HUES64 (cell line): ENCODE results near the gene TCERG1L.

ENCODE experiments used
- H3K27ac ChIP-seq: 2 replicates; pipeline ENCODE4 v1.7.0; 2013; ENCODE audit warnings: low read depth, low read length, inconsistent platforms
- H3K27me3 ChIP-seq: 2 replicates; pipeline ENCODE4 v1.6.1; 2013; ENCODE audit warnings: mild to moderate bottlenecking, low read length; ENCODE audit not compliant: insufficient read depth
- H3K36me3 ChIP-seq: 2 replicates; pipeline ENCODE4 v1.6.1; 2013; ENCODE audit warnings: mild to moderate bottlenecking, low read length; ENCODE audit not compliant: insufficient read depth
- H3K4me1 ChIP-seq: 2 replicates; pipeline ENCODE4 v1.6.1; 2013; ENCODE audit warnings: mild to moderate bottlenecking, low read length, moderate library complexity; ENCODE audit not compliant: insufficient read depth
- H3K4me3 ChIP-seq: 2 replicates; pipeline ENCODE4 v1.5.1; 2013; ENCODE audit warnings: mild to moderate bottlenecking, low read length, moderate library complexity
- H3K9ac ChIP-seq: 2 replicates; pipeline ENCODE4 v1.6.1; 2013; ENCODE audit warnings: mild to moderate bottlenecking, low read depth, low read length
- H3K9me3 ChIP-seq: 2 replicates; pipeline ENCODE4 v1.6.1; 2013; ENCODE audit warnings: low read depth, low read length; ENCODE audit not compliant: insufficient read depth
- WGBS: fragments of 150-250, 120-280 bp; methylation state at CpG from one replicate; pipeline ENCODE4 v1.1.7; 2013; ENCODE audit warnings: missing lambda C conversion rate; 5-methylcytosine and 5-hydroxymethylcytosine counted together

TCERG1L gene

DNA sequence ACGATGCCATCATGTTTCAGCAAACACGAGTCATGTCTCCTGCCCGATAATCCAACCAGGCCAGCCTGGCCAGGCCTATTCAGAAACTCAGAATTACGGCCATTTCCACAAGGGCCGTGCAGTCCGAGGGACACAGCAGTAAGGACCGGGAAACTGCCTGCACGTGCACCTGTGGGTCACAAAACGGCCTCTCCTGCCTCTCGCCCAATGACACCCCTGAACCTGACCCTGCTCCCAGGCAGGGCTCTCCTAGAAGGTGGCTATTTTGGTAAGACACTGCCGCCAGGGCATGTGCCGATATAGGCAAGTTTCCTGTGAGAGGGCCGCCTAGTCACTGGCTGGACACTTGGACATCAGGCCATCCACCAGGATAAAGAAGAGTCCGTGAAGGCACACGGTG lies 196.7 kb downstream of the TCERG1L start:
- H3K9ac ChIP-seq = no peak overlapping the region
- no peaks in the 10 kb centered on the region for H3K36me3 ChIP-seq
- H3K27ac ChIP-seq = no peak overlapping the region
- H3K9me3 ChIP-seq = no peaks in the 10 kb centered on the region
- H3K4me3 ChIP-seq = no peak overlapping the region
- no peaks in the 10 kb centered on the region for H3K27me3 ChIP-seq
- WGBS = 88% methylated on average over 15 of the region's 15 CpGs
- 0 out of 2 replicates have a peak, but pooled peaks cover 8% of the 10 kb centered on the region for H3K4me1 ChIP-seq

DNA sequence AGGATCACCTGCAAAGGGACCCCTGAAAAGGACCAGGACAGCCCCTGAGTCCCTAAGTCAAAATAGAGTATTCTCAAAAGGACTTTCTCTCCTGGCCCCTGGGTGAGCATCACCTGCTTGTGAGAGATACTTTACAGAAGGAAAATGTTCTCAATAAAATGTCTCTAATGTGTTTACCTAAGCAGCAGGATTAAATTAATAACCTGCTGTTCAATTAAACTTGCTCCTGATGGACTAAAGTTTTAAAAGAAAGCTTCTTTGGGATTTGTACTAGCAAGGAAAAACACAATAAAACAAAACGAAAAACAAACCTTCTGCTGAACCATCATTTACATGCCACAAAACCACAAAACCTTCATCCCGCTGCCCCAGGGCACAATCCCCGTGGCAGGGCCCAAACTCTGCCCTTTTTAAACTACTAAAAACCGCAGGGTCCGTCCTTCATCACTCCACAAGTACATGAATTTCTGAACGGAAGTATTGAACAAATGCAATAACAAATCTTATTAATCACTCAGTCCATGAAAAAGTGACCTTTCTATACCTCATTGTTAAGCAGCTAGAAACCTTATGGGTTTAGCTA lies 197.7 kb downstream of the TCERG1L start:
- 92% methylated on average over 6 of the region's 6 CpGs for WGBS
- Histone ChIP-seq H3K36me3 (no peaks in the 10 kb centered on the region), H3K27me3 (no peaks in the 10 kb centered on the region), H3K9me3 (no peaks in the 10 kb centered on the region), H3K4me1 (0 out of 2 replicates have a peak, but pooled peaks cover 8% of the 10 kb centered on the region), H3K9ac (no peak overlapping the region), H3K4me3 (no peak overlapping the region), H3K27ac (no peak overlapping the region)

DNA sequence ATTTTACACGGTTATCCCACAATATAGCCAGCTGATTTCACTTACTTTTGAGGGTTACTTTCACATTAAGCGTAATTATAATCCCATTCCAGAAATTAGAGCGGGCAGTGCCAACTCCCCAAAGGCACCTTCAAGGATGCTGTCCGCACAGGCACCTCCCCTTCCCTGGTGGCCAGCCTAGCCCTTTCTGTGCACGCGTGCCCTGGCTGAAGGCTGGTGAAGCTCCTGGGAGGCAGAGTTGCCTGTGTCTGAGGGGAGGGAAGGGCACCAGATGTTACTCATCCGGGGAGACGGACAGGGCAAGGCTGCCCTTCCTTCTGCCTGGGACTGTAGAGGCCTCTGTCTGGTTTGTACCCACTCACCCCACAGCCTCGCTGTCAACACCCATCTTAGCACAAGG lies 198.4 kb downstream of the TCERG1L start:
- Histone ChIP-seq H3K27ac (no peak overlapping the region), H3K9ac (no peak overlapping the region), H3K4me1 (0 out of 2 replicates have a peak, but pooled peaks cover 8% of the 10 kb centered on the region), H3K4me3 (no peak overlapping the region), H3K27me3 (no peaks in the 10 kb centered on the region), H3K9me3 (no peaks in the 10 kb centered on the region), H3K36me3 (no peaks in the 10 kb centered on the region)
- 97% methylated on average over 9 of the region's 9 CpGs for WGBS

DNA sequence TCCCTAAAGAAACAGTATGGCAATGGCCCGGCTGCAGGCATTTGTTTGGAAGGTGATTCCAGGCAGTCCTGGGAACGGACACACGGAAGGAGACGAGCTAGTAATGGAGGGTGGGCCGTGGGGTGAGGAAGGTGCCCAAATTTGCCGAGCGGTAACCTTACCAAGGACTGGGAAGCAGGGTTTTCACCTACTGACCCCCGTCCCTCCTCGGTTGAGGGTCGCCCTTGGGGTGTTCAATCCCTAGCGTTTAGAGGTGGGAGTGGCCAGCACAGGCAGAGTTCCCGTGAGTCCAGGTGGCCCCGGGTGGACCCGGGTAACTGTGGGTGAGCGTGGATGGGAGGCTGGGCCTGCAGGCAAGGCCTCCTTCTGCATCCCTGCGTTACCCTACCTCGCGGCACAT lies 198.8 kb downstream of the TCERG1L start:
- Histone ChIP-seq H3K27ac (no peak overlapping the region), H3K27me3 (no peaks in the 10 kb centered on the region), H3K36me3 (no peaks in the 10 kb centered on the region), H3K9me3 (no peaks in the 10 kb centered on the region), H3K9ac (no peak overlapping the region), H3K4me3 (no peak overlapping the region), H3K4me1 (0 out of 2 replicates have a peak, but pooled peaks cover 8% of the 10 kb centered on the region)
- WGBS = 93% methylated on average over 18 of the region's 18 CpGs

DNA sequence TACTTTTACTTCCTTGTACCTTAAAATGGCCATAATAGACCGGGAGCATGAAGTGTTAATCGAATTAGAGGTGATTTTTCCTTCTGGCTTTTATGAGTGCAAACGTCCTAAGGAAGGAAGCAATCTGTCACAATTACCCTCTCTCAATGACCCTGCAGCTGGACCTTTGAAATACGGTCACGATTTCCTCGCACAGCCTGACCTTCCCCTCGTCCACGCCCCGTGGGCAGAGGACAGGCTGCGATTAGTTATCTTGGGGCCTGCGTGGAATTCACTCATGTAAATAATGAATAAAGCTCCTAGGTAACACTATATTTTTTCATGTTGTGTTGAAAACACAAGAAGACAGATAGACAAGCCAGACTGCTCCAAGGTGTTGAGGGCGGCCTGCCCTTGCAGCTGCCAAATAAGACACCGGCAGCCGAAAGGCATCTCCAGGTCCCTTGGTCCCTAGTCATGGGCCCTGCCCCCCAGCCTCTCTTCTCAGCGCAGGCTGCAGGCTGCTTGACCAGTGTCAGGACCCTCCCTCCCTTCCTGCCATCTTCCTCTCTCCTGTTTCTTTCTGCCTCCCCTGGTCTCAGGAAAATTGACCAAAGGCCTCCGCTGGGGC lies 199.9 kb downstream of the TCERG1L start:
- Histone ChIP-seq H3K9me3 (no peaks in the 10 kb centered on the region), H3K27me3 (no peaks in the 10 kb centered on the region), H3K4me3 (no peak overlapping the region), H3K36me3 (no peaks in the 10 kb centered on the region), H3K27ac (no peak overlapping the region), H3K9ac (no peak overlapping the region), H3K4me1 (0 out of 2 replicates have a peak, but pooled peaks cover 8% of the 10 kb centered on the region)
- 93% methylated on average over 15 of the region's 16 CpGs for WGBS

DNA sequence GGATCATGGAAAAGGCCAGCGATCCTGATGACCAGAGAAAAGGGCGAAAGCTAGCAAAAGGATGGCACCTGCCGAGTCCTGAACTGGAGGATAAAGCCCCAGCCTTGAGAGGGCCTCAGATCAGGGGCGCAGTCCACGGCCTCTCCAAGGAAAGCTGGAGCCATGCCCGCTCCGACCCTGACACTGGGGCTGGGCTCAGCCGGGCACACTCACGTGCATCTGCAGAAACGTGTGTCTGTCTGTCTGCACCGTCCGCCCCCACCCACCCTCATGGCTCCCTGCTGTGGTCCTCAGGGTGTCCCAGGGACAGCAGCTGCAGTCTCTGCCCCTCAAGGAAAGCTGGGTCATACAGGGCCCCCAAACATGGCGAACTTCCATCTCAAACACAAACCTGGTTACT lies 200.5 kb downstream of the TCERG1L start:
- no peak overlapping the region for H3K27ac ChIP-seq
- no peak overlapping the region for H3K9ac ChIP-seq
- 0 out of 2 replicates have a peak, but pooled peaks cover 8% of the 10 kb centered on the region for H3K4me1 ChIP-seq
- H3K27me3 ChIP-seq = no peaks in the 10 kb centered on the region
- H3K9me3 ChIP-seq = no peaks in the 10 kb centered on the region
- no peaks in the 10 kb centered on the region for H3K36me3 ChIP-seq
- 96% methylated on average over 13 of the region's 13 CpGs for WGBS
- no peak overlapping the region for H3K4me3 ChIP-seq

DNA sequence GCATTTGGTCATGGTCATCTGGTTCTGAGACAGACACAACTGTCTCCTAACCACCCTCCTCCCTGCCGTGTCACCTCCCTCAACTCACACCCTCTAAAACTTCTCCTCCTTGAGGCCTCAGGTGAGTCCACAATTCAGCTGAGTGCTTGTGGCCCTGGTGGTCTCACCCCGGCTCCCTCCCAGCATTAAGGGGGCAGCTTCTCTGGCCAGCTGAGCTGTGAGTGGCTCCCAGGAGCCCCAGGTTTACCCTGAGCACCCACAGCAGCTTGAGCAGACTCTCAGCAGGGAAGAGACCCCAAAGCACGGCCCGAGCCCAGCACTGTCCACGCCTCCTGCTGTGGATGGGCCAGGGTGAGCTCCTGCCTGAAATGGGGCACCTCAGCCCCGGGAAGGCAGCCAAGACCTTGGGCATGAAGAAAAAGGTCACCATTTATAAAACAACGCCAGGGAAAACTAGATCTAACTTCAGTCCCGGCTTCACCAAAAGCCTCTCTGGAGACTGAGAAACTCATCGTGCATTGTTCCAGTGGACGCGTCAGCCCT lies 201.2 kb downstream of the TCERG1L start:
- H3K4me1 ChIP-seq = 0 out of 2 replicates have a peak, but pooled peaks cover 8% of the 10 kb centered on the region
- H3K9me3 ChIP-seq = peaks cover 3% of the 10 kb centered on the region; the same call in 1 of the 2 replicates
- no peak overlapping the region for H3K4me3 ChIP-seq
- no peak overlapping the region for H3K27ac ChIP-seq
- 96% methylated on average over 11 of the region's 11 CpGs for WGBS
- H3K36me3 ChIP-seq = no peaks in the 10 kb centered on the region
- H3K27me3 ChIP-seq = no peaks in the 10 kb centered on the region
- H3K9ac ChIP-seq = no peak overlapping the region

DNA sequence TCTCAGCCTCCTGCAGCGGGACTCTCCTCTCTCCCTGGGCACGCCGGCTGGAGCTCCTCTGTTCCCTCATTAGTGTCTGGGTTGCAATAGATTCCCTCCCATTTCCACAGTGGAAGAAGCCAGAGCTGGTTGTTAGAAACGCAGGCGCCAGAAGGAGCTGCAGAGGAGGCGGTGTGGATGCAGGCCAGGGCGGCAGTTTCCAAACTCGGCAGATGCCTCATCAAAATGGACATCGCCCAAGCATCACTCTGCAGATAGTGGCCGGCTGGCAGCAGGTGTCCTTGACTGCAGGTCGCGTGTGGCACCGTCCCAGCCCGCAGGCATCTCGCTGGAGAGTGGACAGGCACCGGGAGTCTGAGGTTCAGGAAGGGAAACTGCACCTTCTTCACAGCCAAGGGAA lies 201.8 kb downstream of the TCERG1L start:
- Histone ChIP-seq H3K4me3 (no peak overlapping the region), H3K9me3 (peaks cover 3% of the 10 kb centered on the region; the same call in 1 of the 2 replicates), H3K36me3 (no peaks in the 10 kb centered on the region), H3K4me1 (0 out of 2 replicates have a peak, but pooled peaks cover 4% of the 10 kb centered on the region), H3K9ac (no peak overlapping the region), H3K27me3 (no peaks in the 10 kb centered on the region), H3K27ac (no peak overlapping the region)
- 87% methylated on average over 16 of the region's 16 CpGs for WGBS

DNA sequence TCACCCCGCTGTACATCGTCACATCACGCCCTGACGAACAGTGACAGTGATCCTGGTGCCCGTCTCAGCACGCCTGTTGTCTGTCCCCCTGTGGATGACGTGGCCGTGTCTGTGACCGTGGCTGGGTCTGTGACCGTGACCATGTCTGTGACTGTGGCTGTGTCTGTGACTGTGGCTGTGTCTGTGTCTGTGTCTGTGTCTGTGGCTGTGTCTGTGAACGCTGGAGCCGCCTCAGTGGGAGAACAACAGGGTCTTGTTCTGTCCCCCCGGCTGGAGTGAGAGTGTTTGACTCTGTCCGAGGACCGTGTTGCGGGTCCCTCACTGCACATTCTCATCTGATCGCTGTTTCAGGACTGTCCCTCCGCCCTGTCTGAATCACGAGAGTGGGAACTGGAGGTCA lies 202.2 kb downstream of the TCERG1L start:
- H3K9me3 ChIP-seq = peaks cover 3% of the 10 kb centered on the region; the same call in 1 of the 2 replicates

DNA sequence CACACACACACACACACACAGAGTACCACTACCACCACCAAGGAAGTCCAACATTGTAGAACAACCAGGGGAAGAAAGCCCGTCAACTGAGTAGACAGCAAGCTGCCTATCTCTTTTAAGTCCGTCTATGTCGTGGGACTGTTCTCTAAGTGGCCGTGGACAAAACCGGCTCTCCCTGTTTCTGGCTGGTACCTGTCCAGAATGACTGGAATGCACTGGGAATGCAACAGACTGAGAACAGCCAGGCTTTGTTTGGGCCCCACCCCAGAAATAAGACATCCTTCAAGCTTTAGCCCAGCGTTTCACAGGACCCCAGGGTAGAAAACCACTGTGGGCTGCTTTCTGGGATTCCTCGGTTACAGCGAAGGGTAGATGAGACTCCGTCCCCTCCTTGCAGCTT lies 203.6 kb downstream of the TCERG1L start:
- H3K36me3 ChIP-seq = no peaks in the 10 kb centered on the region
- no peak overlapping the region for H3K4me3 ChIP-seq

More for the DNA sequence above, 202.2 kb downstream of the TCERG1L start:
- no peaks in the 10 kb centered on the region for H3K4me1 ChIP-seq
- no peaks in the 10 kb centered on the region for H3K27me3 ChIP-seq
- H3K36me3 ChIP-seq = no peaks in the 10 kb centered on the region
- no peak overlapping the region for H3K4me3 ChIP-seq
- 94% methylated on average over 19 of the region's 19 CpGs for WGBS
- H3K27ac ChIP-seq = no peak overlapping the region
- no peak overlapping the region for H3K9ac ChIP-seq

DNA sequence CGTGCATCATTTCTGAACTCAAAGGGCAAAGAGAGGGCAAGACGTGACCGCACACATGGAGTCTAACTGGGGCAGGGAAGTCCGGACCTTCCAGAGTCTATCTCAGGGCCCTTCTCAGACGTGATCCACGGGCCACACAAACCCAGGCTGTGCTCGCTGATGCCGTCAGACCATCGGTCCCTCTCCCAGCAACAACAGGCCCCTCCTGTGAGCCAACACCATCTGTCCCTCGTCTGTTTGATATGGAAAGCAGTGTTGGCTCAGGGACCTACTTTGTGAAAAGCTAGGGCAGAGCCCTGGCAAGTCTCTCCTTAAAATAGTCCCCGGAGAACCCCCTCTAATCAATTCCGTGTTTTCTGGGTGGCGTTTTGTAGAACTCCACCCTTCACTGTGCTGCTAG lies 208.8 kb downstream of the TCERG1L start:
- WGBS = 90% methylated on average over 13 of the region's 13 CpGs
- H3K36me3 ChIP-seq = no peaks in the 10 kb centered on the region
- peaks cover 3% of the 10 kb centered on the region; the same call in 1 of the 2 replicates for H3K9me3 ChIP-seq
- no peak overlapping the region for H3K9ac ChIP-seq
- H3K4me1 ChIP-seq = no peaks in the 10 kb centered on the region
- H3K27ac ChIP-seq = no peak overlapping the region
- H3K4me3 ChIP-seq = no peak overlapping the region
- H3K27me3 ChIP-seq = no peaks in the 10 kb centered on the region

More for the DNA sequence above, 203.6 kb downstream of the TCERG1L start:
- Histone ChIP-seq H3K9me3 (peaks cover 3% of the 10 kb centered on the region; the same call in 1 of the 2 replicates), H3K9ac (no peak overlapping the region), H3K27me3 (no peaks in the 10 kb centered on the region), H3K27ac (no peak overlapping the region), H3K4me1 (no peaks in the 10 kb centered on the region)
- 95% methylated on average over 9 of the region's 9 CpGs for WGBS
